GM19193 (cell line): ENCODE data around the gene HEPHL1.

Experiments
- POLR2A ChIP-seq: IDR thresholded peaks from 4 replicates; pipeline ENCODE4 v1.6.1; 2011; ENCODE audit not compliant: insufficient read depth, insufficient read length; ENCODE audit errors: extremely low read depth

The HEPHL1 gene

DNA sequence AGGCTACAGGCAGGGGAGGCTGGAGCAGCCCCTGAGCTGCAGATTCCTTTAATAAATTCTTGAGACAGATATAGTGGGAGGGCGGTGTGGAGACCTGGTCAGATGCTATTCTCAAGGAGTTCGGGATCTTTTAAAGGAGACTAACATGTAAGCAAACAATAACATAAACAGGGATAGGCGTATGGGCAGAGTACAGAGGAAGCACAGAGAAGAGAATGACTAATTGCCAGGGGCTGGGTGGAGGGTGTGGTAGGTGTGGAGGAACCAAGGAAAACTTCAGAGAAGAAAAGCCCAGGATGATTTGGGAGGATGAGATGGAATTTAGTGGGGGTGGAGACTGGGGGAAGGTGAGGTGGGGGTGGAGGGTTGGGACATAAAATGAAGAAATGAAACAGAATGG is 9.7 kb upstream of the HEPHL1 start:
- TF ChIP-seq POLR2A = no peak

DNA sequence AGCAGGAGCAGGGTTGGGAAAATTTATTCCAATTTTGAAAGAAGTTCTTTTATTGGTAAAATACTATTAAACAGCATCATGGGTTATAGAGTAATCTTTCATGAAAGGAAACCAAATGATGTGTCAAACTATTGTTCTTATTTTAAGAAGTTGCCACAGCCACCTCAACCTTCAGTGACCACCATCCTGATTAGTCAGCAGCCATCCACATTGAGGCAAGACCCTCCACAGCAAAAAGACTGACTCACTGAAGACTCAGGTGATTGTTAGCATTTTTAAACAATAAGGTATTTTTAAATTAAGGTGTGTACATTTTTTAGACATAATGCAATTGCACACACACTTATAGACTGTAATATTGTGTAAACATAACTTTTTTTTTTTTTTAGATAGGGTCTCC is 3.7 kb upstream of the HEPHL1 start:
- no peak for TF ChIP-seq POLR2A

DNA sequence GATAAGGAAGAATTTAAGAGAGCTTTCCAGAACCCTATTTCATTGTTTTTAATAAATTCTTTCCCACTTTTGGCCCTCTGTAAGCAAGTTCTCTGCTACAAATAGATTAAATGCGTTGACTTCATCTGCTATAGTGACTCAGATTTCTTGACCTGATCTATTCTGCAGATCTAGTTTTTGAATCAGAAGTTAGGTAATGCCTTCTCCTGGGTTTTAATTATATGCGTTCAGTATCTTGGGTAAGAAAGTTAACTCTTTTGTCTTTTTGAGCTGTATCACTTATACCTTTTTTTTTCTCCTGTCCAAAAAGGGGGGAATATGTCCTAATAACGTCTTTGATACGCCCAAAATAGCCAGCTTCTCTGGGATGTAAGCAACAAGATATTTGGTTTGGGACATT is 2.4 kb upstream of the HEPHL1 start:
- TF ChIP-seq POLR2A = no peak

DNA sequence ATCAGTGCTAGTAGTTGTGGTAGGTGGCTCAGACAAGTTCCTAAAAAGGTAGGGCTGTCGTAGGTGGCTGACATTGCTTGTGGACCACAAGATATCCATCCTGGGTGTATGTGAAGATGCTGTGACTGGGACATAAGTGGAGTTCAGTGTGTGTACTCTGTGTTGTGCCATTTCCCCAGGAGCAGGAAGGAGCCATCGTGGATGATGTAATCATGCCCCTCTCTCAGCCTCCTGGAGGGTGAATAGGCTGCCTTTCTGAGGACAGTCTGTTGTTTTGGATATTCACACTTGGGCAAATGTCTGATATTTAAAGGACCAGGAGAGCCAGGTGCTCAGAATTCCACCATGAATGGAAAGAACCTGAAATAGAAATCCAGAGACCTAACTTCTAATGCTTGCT is 2.7 kb downstream of the HEPHL1 start:
- TF ChIP-seq POLR2A = no peak

DNA sequence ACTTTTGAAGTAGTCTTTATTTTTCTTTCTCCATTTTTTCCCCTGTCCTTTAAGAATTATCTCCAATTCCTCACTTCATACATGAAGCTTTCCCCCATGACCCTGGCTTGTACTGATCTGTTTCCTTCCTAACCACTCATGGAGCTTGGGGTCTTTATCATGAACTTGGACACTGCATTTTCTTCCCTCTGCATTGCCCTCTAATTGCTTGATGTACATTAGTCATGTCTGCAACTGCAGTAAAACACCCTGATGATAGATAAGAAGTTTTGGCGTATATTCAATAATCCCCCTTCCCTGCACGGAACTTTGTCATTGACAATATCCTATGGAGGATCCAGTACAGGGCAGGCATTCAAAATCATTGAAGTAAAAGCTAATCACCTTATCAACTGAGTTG is 3.4 kb downstream of the HEPHL1 start:
- no peak for TF ChIP-seq POLR2A

DNA sequence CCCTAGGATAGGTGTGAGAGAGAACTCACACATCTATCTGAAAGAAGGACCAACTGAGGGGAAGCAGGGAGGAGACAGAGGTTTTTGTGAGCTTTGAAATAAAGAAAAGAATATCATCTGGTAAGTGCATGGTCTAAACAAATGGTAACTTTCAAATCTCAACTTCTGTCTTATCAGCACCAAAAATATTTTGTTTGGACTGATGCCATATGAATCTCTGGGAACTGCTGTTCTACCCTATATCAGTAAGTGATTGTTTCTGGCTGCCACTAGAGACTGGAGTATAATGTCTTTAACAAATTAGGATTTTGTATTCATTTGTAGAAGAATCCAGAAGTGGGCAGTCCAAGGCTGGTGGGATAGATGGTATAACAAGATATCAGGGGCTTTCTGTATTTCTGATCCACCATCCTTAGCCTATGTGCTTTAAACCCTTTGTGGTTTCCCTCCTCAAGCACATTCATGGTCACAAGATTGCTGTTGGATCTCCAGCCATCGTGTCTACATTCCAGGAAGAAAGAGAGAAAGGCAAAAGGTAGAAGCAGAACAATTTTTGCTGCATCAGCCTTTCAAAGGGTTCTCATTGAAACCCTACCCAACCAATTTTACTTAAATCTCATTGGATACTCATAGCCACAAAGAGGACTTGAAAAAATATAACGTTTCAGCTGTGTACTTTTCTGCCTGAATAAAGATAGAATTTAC is 4.7 kb downstream of the HEPHL1 start:
- TF ChIP-seq POLR2A = no peak

DNA sequence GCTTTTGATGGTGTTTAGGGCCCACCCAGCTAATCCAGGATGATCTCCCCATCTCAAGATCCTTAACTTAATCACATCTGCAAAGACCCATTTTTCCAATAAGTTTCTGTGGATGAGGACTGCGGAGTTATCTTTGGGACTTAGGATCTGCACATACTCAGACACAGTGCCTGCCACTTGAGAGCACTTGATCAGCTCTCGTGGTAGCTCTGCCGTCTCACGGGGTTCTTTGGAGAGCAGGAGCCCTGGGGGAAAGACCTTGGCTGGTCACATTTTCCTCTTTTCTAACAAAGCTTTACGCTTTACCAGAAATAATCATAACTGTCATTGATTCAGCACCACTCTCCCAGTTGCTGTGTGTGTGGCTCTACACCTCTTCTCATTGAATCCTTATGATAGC is 6.1 kb downstream of the HEPHL1 start:
- no peak for TF ChIP-seq POLR2A

DNA sequence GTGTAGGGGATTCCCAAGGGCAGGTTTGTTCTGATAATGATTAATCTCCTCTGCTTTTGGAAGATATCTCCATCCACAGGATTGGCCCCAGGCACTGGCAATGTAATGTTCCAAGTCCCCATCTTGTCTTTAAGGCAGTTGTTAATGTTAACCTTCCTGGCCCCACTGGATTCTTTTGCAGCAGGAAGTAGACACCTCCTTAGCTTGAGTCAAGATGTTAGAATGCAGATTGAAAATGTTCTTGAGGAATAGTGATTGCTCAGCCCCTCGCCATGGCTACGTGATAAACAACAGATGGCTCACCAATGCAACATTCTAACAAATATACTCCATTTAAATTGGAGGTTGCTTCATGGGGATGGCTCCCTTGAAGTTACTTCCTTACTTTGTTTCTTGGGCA is 7.3 kb downstream of the HEPHL1 start:
- TF ChIP-seq POLR2A = no peak

DNA sequence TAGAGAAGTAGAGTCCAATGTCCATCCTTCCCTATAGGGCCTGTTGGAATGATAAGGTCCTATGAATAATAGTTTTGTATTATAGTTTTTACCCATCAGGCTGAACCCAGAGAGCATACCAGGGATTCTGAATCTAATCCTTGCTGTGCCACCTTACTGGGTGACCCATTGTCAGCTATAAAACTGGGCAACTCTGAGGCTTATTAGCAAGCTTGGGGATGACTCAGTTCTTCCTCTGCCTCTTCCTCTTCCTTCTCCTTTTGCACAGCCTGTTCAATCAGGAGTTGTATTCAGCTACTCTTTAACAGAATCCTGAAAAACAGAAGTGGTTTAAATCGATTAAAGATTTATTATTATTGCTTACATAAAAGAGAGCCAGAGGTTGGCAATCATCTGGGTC is 8.9 kb downstream of the HEPHL1 start:
- TF ChIP-seq POLR2A = no peak

DNA sequence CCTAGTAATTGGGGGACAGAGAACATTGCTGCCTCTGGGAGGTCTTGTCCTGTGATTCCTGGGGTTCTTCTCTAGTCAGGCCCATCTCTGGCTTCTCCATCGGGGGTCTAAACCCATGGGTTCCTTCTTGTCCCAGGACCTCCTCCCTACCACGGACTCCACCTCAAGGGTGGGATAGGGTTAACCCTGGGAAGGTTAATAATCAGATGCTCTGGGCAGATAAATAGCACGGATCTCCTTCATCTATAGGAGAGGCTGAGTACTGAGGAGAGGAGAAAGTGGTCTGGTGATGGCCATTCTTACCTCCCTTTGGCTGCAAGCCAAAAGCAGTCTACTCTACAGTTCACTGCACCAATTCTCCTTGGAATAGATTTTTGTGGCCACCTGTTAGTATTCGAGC is 10.5 kb downstream of the HEPHL1 start:
- TF ChIP-seq POLR2A = no peak

DNA sequence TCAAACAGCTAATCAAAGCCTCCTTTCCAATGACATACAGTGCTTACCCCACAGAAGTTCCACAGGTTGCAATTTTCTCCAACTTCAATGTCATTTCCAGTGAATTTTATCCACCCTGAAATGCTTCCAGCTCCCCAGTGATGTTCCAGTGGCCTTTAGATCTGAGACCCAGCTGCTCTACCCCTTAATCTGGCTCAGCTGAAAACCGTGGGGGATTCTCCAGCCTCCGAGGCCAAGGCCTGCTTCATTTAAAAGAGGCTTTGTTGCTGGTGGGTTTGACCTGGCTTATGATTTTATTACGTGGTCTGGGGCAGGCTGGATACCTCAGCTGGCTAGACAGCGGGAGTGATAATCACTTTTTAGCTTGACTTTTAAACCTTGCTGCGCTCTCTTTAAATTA is 10.9 kb downstream of the HEPHL1 start:
- TF ChIP-seq POLR2A = no peak

DNA sequence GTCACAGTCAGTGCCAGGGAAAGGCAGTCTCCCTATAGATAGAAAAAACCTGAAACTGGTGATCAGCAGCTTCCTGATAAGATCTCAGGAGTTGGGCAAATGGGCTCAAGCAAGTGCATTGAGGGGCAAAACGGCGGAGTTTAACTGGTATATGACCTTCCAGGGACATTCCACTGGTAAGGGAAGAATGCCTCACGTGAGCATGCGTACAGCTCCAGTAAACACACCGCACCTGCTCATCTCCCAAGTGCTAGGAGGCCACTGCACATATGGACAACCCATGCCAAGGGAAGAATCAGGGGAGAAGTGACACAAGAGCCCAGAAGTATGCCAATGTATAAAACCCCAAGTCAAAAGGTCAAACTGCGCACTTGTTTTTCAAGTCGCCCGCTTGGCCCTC is 11.6 kb downstream of the HEPHL1 start:
- no peak for TF ChIP-seq POLR2A

DNA sequence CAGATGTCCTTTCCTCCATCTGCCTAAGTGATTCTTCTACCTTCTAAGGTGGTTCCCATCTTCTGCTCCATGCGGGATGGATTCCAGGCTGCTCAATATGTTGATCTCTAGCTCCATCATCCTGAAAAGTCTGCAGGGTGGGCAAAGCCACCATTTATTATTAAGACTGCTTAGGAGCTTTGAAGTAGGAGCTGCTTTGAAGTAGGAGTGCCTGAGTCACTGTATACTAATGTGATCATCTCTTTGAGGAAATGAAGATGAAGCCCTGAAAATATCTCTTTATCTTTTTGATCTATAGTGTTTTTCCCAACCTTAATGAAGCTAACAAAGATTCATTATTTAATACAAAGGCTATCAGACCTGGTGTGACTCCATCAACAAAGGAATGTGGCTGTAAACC is 13.1 kb downstream of the HEPHL1 start:
- no peak for TF ChIP-seq POLR2A

DNA sequence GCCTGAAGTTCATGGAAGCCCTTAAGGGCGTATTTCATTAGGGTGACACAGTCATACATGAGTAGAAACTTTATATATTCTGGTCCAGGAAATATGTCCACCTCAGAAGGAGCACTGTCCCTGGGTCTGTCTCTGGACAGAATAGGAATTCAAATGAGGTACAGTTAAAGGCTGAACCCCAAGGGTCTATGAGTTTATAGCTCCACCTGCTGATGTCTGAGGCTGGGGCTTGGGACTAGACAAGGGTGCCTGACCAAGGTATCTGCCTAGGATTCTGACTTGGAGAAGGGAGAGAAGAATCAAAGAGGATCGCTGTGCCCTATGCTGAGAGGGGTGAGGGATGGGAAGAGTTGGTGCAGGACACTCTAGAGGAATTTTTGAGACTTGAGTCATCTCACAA is 14.9 kb downstream of the HEPHL1 start:
- no peak for TF ChIP-seq POLR2A

DNA sequence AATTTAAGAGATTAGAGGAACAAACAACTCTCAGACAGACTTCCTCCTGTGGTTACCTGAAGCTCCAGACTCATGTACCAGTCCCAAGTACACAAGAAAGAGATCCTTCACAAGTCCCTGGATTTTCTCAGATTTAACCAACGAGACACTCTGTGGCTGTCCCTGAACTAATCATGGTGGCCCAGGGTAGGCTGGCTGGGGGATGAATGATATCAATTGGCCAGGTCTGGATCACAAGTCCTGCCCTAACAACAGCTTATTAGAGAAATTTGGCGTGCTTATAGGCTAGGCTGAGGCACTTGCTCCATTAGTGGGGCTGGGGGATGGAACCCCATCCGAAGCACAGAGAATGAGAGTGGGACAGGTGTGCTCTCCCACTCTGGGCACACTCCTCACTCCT is 22.1 kb downstream of the HEPHL1 start:
- no peak for TF ChIP-seq POLR2A

DNA sequence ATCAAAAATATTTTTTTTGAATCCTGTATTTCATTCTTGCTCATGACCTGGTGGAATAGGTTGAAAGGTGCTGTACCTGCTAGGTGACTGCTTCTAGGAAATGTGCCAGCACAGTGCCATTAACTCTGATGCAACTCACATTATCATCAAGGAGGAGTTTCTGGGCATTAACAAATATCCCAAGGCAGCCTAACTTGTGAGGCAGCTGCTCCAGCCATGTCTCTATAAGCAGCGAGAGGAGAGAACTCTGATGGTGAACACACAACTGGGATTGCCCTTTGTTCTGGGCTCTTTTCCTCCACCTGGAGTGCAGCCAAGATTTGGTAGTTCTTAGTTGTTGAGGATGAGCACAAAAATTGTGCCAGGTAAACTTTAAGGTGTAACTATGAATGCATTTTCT is 25.6 kb downstream of the HEPHL1 start:
- no peak for TF ChIP-seq POLR2A
